Measurements from ENCODE around the gene TAL1.

- TF ChIP-seq CTCF (IDR thresholded peaks at IDR 0.05) (no peak), EP300 (IDR thresholded peaks at IDR 0.05) (no peak), POLR2A (IDR thresholded peaks at IDR 0.05) (no peak)
These were observed 20.2 kb downstream of the TAL1 start for GRCh38 chr1:47211796-47212269.
